Measurements from ENCODE around the gene DEFB113.
"Not testable (repeated sequence)": the region's sequence is repeated elsewhere in the genome, so short reads cannot be mapped to it uniquely, and the experiment has no call there.

The DEFB113 gene, protein sequence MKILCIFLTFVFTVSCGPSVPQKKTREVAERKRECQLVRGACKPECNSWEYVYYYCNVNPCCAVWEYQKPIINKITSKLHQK

DNA sequence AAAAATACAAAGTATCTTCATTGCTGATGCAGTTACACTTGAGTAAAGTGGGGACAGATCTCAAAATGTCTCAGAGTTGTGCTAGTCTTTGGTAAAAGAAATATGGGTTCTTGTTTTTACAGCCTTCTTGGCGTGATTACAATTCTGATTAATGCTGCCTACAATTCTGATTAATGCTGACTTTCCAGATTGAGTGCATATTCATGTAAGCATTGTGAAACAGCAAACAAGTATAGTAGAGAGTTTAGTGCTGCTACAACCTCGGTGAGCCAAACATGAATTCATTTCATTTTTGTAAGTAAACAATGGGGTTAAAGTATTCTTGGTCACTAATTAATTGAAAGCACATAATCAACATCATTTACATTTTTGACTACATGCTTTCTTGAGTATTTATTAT, at the start of gene DEFB113:
Gene DEFB113, minus strand, starts transcription at position 21 of the 400 bp plus-strand sequence. Its CDS starts 0 bp downstream, at position 21.
- no peak for DNase-seq

DNA sequence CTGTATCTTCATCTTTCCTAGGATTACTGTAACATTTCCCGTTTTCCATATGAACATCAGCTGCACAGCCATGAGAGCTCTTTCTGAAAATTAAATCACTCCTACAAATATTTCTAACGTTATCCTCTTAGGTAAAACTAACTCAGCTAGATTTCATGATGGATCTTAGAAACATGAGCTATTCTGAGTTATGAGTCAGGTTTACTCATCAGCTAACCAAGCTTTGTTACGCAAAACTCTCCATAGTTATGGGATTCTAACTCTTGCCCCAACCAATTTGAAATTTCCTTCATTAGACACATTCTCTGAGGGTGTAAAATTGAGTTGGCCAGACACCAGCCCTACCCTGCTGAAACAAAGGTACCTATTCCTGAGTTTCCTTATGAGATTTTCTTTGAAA, 38.4 kb upstream of the DEFB113 start:
- no peak for DNase-seq

DNA sequence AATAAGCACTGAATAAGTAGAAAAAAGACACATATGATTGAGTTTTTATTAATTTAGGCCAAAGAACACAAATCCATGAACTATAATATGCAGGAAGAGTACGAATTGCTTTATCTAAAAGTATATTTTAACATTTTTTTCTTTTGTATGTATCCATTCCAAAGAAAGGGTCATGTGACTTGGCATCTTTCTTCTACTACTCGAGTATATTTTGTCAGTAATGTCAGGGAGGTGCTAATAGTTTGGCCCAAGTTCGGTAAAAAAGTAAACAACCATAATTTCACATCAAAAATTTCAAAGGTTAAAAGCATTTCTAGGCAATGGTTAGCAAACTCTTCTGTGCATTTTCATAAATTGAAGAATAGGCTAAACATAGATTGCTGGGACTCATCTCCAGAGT, 33.7 kb upstream of the DEFB113 start:
- no peak for DNase-seq

DNA sequence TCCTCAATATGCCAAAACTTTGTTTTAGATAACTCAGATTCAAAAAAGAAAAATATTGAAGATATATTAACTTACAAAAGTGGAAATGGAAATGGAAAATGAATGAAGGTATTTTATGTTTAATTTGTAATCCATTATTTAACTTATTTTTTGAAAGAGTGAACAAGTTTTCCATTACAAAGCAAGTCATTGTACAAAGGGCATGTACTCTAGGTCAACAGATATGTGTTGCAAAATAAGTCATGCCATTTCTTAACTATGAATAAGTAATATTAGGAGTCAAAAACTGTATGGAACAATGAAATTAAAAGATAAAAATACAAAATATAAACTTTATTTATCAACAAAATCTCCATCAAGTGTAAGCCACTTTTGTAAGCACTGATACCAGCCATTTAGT, 25.9 kb upstream of the DEFB113 start:
- DNase-seq, result no peak

DNA sequence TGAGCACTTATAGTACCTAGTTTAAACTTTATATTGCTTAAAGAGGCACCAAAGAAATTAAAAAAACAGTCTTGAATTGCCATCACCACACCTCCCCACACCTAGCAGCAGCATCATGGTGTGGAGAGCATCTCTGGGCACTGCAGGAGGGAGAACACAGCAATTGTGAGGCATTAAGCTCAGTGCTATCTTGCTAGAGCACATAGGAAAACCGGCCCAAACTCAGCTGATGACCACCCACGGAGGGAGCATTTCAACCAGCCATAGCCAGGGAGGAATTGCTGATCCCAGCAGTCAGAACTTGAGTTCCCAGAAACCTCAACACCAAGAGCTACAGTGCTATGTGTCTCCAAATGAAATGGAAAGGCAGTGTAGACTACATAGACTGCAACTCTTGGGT, 19.5 kb upstream of the DEFB113 start:
- no peak for DNase-seq

DNA sequence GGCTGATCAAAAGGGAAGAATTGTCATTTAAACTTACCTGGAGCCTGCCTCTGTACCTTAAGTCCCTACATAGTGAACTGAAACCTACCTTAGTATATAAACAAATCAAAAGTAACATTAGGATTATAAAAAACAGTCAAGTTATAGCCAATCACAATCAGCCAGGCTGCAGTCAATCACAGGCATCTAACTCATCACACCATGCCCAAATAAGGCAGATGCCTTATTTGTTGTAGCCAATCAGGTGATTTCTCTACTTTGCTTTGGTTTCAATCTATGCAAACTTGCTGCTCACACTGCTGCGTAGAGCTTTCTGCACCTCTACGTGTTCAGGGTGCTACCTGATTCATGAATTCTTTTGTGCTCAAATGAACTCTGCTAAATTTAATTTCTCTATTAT, 18.3 kb upstream of the DEFB113 start:
- no peak for DNase-seq

DNA sequence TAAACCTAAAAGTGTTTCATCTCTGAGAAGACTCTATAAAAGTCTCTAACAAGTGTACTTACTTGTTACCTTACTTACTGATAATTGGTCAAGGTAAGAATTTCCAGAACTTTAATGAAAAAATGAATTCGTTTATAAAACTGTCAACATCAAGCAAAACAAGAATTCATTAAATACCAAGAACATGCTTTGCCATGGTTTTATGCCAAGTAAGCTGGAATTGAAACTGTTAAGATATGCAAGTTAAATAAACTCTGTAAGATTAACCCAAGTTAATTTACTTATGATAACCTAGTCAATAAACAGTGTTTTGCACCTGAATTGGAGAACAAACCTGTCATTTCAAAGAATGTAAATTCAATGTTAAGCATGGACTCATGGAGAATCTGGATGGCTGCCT, 17.1 kb upstream of the DEFB113 start:
- no peak for DNase-seq

DNA sequence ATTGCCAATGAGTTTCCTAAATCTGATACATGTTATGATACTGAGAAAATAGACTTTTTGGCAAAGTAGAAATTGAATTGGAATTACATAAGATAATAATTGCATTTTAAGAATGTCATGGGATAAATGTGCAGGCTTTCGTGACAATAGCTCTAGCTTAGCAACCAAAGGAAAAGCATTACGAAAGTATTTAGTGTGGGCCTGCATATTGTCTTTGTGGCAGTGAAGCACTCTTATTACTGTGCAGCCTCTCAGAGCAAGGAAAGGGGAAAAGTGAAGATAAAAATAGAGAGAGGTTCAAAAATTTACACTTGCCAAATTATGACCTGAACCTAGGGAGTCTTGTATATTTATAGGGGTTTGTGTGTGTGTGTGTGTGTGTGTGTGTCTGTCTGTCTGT, 12.6 kb upstream of the DEFB113 start:
- no peak for DNase-seq

DNA sequence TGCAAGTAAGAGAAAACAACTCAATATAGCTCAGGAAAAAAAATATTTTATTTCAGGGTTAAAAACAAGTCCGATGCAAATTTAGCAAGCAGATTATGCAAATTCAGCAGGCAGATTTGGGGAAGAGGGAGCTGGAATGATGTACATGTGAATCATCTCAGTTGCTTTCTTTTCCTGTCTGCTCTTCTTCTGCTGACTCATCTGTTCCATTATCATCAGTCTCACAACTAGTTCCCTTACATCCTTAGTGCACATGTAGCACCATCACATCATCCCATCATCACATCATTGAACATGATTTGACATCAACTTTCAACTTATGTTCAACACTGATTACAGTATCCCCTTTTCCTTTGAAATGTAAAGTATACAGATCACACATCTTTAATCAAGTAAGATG, 11.5 kb upstream of the DEFB113 start:
- no peak for DNase-seq

DNA sequence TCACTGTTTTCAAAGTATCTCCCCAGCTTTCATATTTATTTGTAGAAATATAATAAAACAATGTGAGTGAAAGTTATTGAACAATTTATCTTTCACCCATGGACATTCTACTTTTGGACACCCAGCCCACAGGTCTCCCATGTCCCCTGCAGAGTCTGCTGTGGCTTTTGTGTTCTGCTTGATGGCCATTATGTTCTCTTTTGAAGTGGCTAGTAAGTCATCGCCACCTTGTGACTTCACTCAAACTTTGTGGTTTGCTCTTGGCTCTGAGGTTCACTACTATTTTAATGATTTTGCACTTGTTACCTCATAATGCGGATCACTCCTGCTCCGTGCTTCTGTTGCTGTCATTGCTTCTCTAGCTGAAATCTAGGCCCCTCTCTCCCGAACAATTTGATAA, 10.2 kb upstream of the DEFB113 start:
- DNase-seq, result no peak

DNA sequence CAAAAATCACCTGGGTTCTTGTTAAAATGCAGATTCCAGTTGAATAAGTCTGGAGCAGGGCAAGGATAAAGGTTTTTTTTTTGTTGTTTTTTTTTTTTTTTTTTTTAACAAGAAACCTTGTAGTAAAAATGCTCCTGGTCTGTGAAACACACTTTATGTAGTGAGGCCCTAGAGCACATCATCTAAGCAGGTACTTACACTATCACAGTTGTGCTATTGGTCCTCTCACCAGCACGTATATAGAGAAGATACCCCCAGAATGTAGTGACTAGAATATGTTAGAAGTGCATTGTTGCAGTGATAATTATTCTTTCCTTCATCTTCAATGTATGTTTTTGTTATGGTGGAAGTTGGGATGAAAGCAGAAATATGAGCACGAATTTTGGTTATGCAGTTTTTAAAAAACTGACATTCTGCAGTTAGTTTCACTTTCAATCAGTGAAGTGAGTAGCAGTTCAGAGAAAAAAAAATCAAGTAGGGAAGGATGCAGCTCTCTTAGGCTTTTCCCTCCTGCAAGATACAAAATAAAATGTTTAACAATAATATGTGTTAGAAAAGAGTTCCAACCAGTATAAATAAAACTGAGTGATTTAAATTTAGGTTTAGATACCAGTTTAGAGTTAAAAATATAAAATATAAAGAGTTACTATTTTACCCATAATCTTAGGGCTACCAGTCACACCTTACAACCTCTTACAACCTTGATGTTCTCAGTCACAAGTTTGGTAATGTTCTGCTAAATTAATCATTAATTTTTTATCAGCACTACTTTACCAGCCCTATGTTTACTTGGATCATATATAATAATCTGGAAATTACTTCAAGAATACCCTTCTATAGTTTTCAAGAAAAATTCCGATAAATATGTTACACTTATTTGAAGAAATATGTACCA, 9.2 kb upstream of the DEFB113 start:
- no peak for DNase-seq

DNA sequence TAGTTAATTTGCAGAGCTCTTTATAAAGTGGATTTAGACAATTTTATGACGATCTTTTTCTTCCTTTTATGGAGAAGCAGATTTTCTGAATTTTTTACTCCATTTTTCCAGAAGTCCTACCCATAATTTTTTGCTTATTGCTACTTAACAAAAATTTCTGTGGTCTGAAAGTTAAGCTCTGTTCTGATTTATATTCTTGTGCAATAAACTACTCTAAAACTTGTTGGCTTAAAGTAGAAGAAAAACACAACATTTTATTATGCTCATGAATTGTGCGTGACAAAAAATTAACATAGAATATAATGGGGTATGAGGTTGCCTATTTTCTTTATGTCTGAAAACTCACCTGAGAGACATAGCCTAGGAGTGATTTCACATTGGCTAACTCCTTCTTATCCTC, 2.6 kb downstream of the DEFB113 start:
- no peak for DNase-seq

DNA sequence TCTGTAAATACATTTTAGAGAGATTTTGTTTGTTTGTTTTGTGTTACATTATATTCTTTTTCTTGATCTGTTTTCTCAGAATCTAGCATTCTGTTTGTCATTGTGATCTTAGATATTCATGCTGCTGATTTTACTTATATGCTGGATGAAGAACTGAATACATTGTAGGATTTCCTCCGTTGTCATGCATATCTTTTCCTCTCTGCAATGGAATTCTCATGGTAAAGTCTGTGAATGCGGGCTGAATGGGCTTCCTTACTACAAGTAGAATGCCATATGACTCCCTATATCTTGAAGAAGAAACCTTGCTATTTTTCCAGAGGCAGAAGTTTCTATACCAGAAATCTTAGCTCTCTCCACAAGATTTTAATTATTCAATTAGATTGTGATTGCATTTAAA, 3.1 kb downstream of the DEFB113 start:
- no peak for DNase-seq

DNA sequence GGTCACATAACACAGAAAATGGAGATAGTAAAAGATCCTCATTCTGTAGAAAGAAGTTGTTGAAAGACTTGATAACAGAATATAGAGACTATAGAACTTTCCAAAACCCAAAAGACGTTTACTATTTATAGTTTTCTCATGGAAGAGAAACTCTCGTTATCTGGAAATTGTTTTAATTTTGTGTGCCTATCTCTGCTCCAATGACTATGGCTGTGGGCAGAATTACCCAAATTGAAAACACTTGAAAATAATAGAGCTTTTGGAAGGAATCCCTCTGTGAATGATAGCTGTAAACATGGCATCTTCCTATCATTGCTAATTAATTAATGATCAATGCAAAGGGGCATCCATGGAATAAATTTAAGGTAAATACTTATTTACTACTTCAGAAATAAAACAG, 5.4 kb downstream of the DEFB113 start, which contains the start of gene DEFB114:
Gene DEFB114, minus strand, starts transcription at position 101 of the 400 bp plus-strand sequence. Its CDS starts 59 bp downstream, at position 42.
- DNase-seq, result no peak

DNA sequence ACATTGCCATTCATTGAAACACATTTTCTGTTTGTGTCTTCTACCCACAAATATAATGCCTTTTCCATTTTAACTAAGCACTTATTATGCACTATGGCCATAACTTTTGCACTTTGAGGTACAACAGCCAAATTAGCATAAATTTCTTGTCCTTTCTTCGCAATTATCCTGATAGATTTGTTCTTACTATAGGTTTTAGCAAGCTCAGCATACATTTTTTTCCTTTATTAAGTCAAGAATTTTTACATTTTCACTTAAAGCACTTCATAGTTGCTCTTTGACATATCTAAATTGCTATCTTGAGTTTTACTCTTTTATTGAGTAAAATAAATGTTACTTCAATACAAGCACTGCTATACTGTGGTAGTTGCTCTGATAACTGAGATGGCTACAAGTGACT, 11.2 kb downstream of the DEFB113 start:
- DNase-seq, result no peak

DNA sequence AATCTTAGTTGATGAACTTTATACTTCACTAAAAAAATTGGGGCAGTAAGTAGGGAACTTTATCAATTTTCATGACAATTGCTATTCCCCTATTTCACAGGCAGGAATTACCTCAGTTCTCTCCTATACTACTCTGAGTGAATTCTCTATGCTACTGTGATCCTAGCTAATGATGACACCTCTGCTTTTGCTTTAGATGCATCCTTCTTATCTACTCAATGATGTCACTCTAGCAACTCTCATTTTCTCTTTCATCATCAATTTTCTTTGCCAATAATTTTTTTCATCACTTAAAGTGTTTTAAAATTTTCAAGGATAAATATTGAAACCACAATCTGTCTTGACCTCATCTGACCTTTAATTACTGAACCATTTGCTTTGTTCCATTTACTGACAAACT, 13.6 kb downstream of the DEFB113 start:
- DNase-seq, result no peak

DNA sequence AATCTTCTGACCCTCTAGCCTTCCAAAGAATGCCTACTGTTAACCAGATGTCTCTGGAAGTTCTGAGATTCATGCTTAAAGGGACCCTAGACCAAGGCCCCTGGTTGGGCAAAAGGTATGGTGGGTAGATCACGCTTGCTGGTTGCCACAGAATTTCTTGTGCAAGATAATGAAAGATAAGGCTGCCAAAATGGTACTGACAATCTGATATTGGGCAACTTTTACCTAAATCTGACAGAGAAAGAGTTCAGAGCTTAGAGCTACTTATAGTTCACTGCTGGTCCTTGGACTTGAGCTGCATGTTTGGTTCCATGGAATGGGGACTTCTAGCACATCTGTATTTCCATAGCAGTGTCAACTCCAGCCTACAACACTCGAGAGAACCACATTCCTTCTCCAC, 17.5 kb downstream of the DEFB113 start:
- DNase-seq, result no peak

DNA sequence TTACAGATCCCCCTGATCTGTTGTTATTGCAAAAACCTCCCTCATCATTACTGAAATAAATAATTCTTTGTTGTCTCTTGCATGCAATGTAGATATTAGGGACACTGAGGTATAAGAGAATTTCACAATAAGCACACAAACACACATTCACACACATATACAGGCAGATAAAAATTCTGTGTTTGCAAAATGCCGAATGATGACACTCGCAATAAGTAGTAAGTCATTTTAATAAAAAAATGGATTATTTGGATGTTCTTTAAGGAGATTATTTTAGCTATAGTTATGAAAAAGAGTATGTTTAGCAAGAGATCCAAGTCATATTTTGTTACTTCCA, 19.0 kb downstream of the DEFB113 start:
- DNase-seq, result no peak

DNA sequence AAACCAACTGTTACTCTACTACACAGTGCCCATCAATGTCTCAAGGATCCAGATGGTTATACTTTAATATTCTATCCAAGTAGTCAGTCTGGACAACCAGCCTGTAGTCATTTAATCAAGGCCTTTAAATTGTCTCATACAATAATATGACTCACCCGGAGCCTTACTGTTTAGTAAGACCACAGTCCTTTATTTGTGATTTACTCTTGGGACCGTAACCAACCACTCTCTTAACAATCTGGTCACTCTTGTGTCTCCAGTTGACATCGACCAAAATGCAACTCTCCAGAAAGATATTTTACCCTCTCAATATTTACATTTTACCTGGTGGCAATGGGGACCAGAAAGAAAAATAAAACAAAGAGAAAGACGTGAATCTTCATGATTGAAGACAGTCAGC, 20.4 kb downstream of the DEFB113 start:
- no peak for DNase-seq

DNA sequence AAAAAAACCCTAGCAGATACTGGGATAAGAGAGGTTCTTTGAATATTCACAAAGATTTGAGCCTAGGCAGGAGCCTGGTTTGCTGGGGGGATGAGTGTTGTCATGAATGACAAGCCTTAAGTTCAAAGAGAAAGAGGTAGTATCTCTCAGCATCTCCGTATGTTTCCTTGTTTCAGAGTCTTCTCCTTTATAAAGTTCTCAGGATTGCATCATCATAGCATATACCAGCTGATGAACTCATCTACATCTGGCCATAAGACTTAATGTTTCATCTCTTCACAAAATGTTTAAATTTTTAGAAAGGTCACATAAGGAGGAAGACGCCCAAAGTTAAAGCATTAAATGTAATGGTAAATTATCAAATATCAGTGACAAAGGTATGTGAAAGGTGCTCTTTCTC, 22.6 kb downstream of the DEFB113 start:
- no peak for DNase-seq

DNA sequence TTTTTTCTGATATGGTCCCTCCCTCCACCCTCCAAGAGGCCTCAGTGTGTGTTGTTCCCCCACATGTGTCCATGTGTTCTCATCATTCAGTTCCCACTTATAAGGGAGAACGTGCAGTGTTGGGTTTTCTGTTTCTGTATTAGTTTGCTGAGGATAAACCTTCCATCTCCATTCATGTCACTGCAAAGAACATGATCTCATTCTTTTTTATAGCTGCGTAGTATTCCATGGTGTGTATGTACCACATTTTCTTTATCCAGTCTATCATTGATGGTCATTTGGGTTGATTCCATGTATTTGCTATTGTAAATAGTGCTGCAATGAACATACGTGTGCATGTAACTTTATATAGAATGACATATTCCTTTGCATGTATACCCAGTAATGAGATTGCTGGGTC, 25.4 kb downstream of the DEFB113 start:
- DNase-seq, result not testable (repeated sequence)

DNA sequence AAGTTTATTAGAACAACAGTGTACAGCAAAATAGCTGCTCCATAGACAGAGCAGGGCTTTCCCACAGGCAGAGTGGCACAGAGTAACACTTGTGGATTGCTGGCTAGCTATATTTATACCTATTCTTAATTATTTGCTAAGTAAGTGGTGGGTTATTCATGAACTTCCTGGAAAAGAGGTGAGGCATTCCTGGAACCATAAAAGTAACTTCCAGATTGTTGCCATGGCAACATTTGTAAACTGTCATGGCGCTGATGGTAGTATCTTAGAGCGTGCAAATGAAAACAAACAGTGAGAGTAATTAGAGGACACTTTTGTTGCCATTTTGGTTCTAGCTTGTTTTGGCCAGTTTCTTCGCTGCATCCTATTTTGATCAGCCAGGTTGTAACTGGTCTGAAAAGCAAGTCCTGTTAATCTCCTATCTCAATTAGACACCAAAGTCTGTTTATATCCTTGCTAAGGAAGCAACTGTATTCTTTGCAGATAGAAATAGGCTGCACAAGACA, 29.4 kb downstream of the DEFB113 start:
- peak; percentile 29 for DNase-seq

DNA sequence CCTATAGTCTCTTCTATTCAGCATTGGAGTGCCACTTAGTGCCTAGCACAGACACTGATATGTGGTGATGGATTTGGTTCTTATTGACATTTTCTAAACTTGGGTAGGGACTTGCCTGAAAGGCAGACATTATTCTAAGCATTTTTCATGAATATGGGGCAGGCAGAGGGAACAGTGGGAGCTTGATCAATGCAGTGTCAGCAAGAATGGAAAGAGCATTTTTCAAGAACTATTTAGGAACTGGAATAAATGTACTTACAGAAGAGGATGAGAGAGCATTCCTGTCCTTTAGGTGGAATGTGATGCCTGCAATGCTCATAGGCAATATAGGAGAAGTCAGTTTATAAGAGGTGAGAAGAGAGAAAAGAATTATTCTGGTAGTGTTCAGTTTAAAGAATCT, 31.6 kb downstream of the DEFB113 start:
- DNase-seq, result no peak

DNA sequence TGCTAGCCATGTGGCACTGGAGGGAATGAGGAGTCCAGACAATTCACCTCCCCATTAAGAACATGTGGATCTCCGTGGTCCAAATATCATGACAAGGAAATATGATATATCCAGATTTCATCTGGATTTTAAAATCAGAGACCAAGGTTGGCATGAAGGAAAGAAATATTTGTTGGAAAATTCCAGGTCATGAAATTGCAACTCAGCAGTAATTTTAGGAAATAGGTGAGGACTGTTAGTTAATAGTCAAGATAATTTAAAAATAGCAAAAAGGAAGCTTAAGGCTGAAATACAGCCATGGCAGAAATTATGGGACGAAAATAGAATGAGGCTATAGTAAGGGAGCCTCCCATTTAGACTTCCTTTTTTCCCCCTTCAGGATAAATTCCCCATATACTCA, 32.4 kb downstream of the DEFB113 start:
- no peak for DNase-seq

DNA sequence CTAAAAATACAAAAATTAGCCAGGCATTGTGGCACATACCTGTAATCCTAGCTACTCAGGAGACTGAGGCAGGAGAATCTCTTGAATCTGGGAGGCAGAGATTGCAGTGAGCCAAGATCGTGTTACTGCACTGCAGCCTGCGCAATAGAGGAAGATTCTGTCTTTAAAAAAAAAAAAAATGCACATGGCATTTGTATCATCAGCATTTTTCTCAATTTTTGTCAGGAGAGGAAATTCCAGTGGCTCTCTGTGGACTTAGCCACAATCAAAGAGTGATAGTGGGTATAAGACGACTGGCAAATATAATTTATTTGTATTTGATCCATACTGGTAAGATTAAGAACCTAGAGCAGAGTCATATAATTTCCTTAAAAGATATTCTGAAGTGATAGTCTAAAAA, 34.0 kb downstream of the DEFB113 start:
- no peak for DNase-seq

All from NCI-H2029 (cell line).